Fibroblast of lung (primary cell): ENCODE data around the gene POLR3H. TPM values are rescaled to one million over a fixed set of nuclear protein-coding genes. Genes with fewer than 3 reads are reported as not detected.
"Not testable (repeated sequence)": the region's sequence is repeated elsewhere in the genome, so short reads cannot be mapped to it uniquely, and the experiment has no call there.

Experiments used
- DNase-seq, 2 donors: peaks; one replicate each; pipeline versions ENCODE4 v3.0.0 to v3.0.0-alpha.2; 2010; ENCODE audit warnings: low read depth in 2 of 2
- H2AFZ ChIP-seq: 2 replicates; pipeline ENCODE4 v1.5.1; 2012; ENCODE audit warnings: low read length, control low read depth, inconsistent platforms
- H3K27ac ChIP-seq: 2 replicates; pipeline ENCODE4 v1.5.1; 2011; ENCODE audit warnings: low read length, control low read depth; ENCODE audit not compliant: insufficient read depth
- H3K27me3 ChIP-seq: 2 replicates; pipeline ENCODE4 v1.5.1; 2011; ENCODE audit warnings: mild to moderate bottlenecking, low read length; ENCODE audit not compliant: control insufficient read depth, insufficient read depth
- H3K36me3 ChIP-seq: 2 replicates; pipeline ENCODE4 v1.5.1; 2011; ENCODE audit warnings: low read length; ENCODE audit not compliant: control insufficient read depth, insufficient read depth
- H3K4me1 ChIP-seq: 2 replicates; pipeline ENCODE4 v1.5.1; 2011; ENCODE audit warnings: low read length; ENCODE audit not compliant: control insufficient read depth, insufficient read depth; ENCODE audit errors: extremely low read depth
- H3K4me2 ChIP-seq: 2 replicates; pipeline ENCODE4 v1.5.1; 2011; ENCODE audit warnings: low read length, control low read depth; ENCODE audit not compliant: insufficient read depth; ENCODE audit errors: extremely low read depth
- H3K4me3 ChIP-seq, 4 experiments: fragments of 200-600 bp in 1 of 4; sonication (generic) in 1 of 4; replicated peaks in 1 of 4; 2 replicates each; pipeline ENCODE4 v1.5.1; 2011 to 2016; ENCODE audit warnings: low read length in 4 of 4, low read depth in 3 of 4, mild to moderate bottlenecking in 3 of 4, control low read depth in 2 of 4, inconsistent platforms in 1 of 4, mixed read lengths in 1 of 4; ENCODE audit not compliant: insufficient read depth in 1 of 4; ENCODE audit errors: control extremely low read depth in 1 of 4
- H3K79me2 ChIP-seq: 2 replicates; pipeline ENCODE4 v1.5.1; 2012; ENCODE audit warnings: mild to moderate bottlenecking, low read length, inconsistent platforms; ENCODE audit not compliant: control insufficient read depth, insufficient read depth
- H3K9ac ChIP-seq: 2 replicates; pipeline ENCODE4 v1.5.1; 2011; ENCODE audit warnings: mild to moderate bottlenecking, low read length, control low read depth; ENCODE audit not compliant: insufficient read depth
- H3K9me3 ChIP-seq: 2 replicates; pipeline ENCODE4 v1.5.1; 2012; ENCODE audit warnings: low read depth, low read length; ENCODE audit not compliant: control insufficient read depth, insufficient read depth
- H4K20me1 ChIP-seq: 2 replicates; pipeline ENCODE4 v1.5.1; 2011; ENCODE audit warnings: low read length; ENCODE audit not compliant: control insufficient read depth, insufficient read depth; ENCODE audit errors: extremely low read depth
- CTCF ChIP-seq, 2 donors: IDR thresholded peaks in 1 of 2; conservative IDR thresholded peaks in 1 of 2; 1 replicate in 1 of 2; 2 replicates in 1 of 2; pipeline ENCODE4 v1.5.1; 2011 to 2012; ENCODE audit warnings: low read length in 2 of 2, control low read depth in 1 of 2, inconsistent platforms in 1 of 2, low read depth in 1 of 2, mild to moderate bottlenecking in 1 of 2
- EZH2 ChIP-seq: IDR thresholded peaks from 2 replicates; pipeline ENCODE4 v1.5.1; 2012; ENCODE audit warnings: low read length, control low read depth, mild to moderate bottlenecking; ENCODE audit errors: missing control alignments
- polyA minus RNA-seq: library from RNA; depleted of rRNA, polyadenylated mRNA; stranded (reverse); fragments of >200 nt; gene quantifications from 2 replicates; pipeline ENCODE4 v1.2.3, GENCODE V29; 2011; ENCODE audit warnings: low replicate concordance
- polyA plus RNA-seq, 2 donors: library from polyadenylated mRNA; depleted of rRNA in 1 of 2; stranded (reverse) in 1 of 2; unstranded in 1 of 2; fragments of >200 nt; gene quantifications; 2 replicates each; pipeline ENCODE4 v1.2.1, GENCODE V29; 2011 to 2012; ENCODE audit warnings: missing spikeins in 1 of 2
- total RNA-seq: library from RNA; depleted of rRNA; stranded (reverse); fragments of >200 nt; gene quantifications from 2 replicates; pipeline ENCODE4 v1.2.1, GENCODE V29; 2014

Gene POLR3H
- total RNA-seq (15.4 and 19.7 TPM in 2 replicates), polyA plus RNA-seq (42.6 and 62.5 TPM in 2 replicates), polyA minus RNA-seq (86.8 and 140 TPM in 2 replicates)
- 45.0 and 75.3 TPM in 2 replicates for polyA plus RNA-seq (2012)

DNA sequence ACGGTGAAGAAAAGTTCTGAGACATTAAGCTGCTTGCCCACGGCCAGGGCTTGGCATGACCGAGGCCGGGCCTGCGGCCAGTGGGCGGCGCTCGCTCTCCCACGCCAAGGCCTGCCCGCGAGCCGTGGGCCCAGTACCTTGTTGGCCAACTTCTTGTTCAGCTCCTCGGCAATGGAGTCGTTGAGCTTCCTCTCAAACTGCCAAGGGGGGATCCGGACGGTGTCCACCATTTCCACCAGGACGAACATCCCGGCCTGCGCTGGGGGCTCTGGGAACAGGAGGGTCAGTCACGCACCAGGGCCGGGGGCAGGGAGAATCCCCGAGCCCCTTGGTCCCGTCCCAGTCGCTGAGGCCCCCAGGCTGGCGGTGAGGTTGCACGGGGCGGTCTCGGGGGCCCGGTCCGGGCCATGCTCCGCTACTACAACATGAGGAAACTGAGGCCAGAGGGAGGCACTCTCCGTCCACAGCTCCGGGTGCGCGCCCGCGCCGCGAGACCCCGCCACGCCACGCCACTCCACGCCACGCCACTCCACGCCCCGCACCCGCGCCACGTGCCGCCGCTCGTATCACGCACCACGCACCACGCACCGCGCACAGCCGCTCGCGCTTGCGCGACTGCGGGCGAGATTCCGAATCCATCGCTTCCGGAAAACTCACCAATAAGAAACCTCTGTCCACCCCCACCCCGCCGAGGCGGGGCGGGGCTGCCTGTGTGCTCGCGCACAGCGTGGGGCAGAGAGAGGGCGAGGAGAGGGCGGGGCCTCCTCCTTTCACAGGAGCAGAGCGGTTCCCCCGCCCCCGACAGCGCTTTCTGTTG, at the start of gene POLR3H:
TSS of gene POLR3H (minus strand) at position 617 of the 817 bp plus-strand sequence. CDS start at position 248, 369 bp downstream.
- H3K9ac ChIP-seq, result peak within 1 kb of the TSS; percentile 85
- H3K27ac ChIP-seq, result peak within 1 kb of the TSS; percentile 78
- H3K4me1 ChIP-seq, result peaks cover 4% of the 10 kb centered on the region
- TF ChIP-seq CTCF (conservative IDR thresholded peaks at IDR 0.05 in 1 of 2, IDR thresholded peaks at IDR 0.05 in 1 of 2; ENCODE audit: low read depth in 1 of 2, low read length in 2 of 2), result peak; percentile 56 to 66
- no peak for TF ChIP-seq EZH2
- H3K4me3 ChIP-seq, result peak within 1 kb of the TSS; percentile 66 to 92 (median 78)
- H3K27me3 ChIP-seq, result no peaks in the 10 kb centered on the region
- H3K4me2 ChIP-seq, result peak within 1 kb of the TSS; percentile 93
- peak within 1 kb of the TSS; percentile 72 for H2AFZ ChIP-seq
- peaks cover 35% of the 10 kb centered on the region for H3K79me2 ChIP-seq
- H3K36me3 ChIP-seq, result peaks cover 5% of the 10 kb centered on the region
- no peaks in the 10 kb centered on the region for H4K20me1 ChIP-seq
- no peaks in the 10 kb centered on the region for H3K9me3 ChIP-seq
- peak; percentile 96 to 97 for DNase-seq

- not testable (repeated sequence) for H3K27me3 ChIP-seq, H3K9me3 ChIP-seq, H4K20me1 ChIP-seq, H3K9ac ChIP-seq, H3K27ac ChIP-seq, H2AFZ ChIP-seq, H3K36me3 ChIP-seq, H3K4me3 ChIP-seq, H3K4me2 ChIP-seq, DNase-seq
- H3K79me2 ChIP-seq, result peaks cover 11% of the 10 kb centered on the region
- peaks cover 12% of the 10 kb centered on the region for H3K4me1 ChIP-seq
Measured at GRCh38 chr22:41593336-41593960, 49.2 kb upstream of the POLR3H start.

DNA sequence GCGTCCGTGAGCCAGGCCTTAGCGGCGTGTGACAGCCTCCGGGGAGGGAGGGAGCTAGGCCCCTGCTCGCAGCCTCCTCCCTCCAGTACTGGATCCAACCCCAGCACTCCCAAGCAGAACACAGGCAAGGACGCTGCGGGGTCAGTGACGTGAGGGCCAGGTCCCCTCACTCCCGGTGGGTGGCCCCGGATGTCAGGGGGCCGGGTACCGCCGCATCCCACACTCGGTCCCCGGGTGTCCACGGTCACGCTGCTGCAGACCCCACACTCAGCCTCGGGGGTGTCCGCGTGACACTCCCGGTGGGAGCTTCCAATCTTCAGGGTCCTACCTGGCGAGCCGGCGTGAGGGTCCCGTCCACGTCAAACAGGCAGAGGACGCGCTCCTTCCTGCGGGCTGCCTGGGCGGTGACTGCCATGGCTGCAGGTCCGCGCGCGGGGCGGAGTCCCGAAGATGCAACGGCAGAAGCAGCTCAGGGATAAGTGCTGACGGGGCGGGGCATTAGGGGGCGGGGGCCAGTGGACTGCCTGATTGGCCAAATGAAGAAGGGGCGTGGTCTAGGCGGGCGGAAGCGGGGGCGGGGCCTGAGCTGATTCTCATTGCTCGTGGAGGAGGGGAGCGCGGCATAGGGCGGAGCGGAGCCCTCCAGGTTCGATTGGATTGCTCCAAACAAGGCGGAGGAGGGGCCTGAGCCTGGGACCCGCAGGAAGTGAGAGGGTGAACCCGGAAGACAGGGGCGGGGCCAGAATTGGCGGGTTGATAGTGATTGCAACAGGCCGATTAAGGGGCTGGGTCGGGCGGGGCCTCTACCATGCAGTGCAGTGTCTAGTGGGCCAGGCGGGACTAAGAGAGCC, 45.3 kb upstream of the POLR3H start, which contains the start of gene PMM1:
TSS of gene PMM1 (minus strand) at position 450 of the 851 bp plus-strand sequence. CDS start at position 415, 35 bp downstream.
- peak within 1 kb of the TSS; percentile 93 for H3K9ac ChIP-seq
- peak within 1 kb of the TSS; percentile 88 to 98 (median 94) for H3K4me3 ChIP-seq
- H3K36me3 ChIP-seq, result peaks cover 8% of the 10 kb centered on the region
- DNase-seq, result peak; percentile 99
- H3K4me1 ChIP-seq, result peaks cover 5% of the 10 kb centered on the region
- TF ChIP-seq EZH2 (no peak), CTCF (conservative IDR thresholded peaks at IDR 0.05 in 1 of 2, IDR thresholded peaks at IDR 0.05 in 1 of 2; ENCODE audit: low read depth in 1 of 2, low read length in 2 of 2) (no peak)
- peak within 1 kb of the TSS; percentile 84 for H2AFZ ChIP-seq
- H3K27ac ChIP-seq, result peak within 1 kb of the TSS; percentile 86
- H4K20me1 ChIP-seq, result no peaks in the 10 kb centered on the region
- no peaks in the 10 kb centered on the region for H3K9me3 ChIP-seq
- H3K79me2 ChIP-seq, result peaks cover 31% of the 10 kb centered on the region
- peak within 1 kb of the TSS; percentile 99 for H3K4me2 ChIP-seq
- H3K27me3 ChIP-seq, result no peaks in the 10 kb centered on the region
